ENCODE results near the gene SLC44A2. TPM values are rescaled to one million over a fixed set of nuclear protein-coding genes. Genes with fewer than 3 reads are reported as not detected.

Gene SLC44A2
- total RNA-seq, 6 experiments from 2014 or later: 156 to 190 (median 166) TPM

GRCh38 chr19:10685210-10685609, 59.9 kb downstream of the SLC44A2 start:
- no peak for TF ChIP-seq CTCF (IDR thresholded peaks at IDR 0.05)
- no peaks in the 10 kb centered on the region for H3K4me1 Mint-ChIP-seq (ENCODE audit: low read depth)
- peaks cover 9% of the 10 kb centered on the region for H3K27me3 Mint-ChIP-seq (ENCODE audit: insufficient read depth)
- H3K9me3 Mint-ChIP-seq: no peaks in the 10 kb centered on the region
- no peak overlapping the region for H3K4me3 Mint-ChIP-seq
- H3K36me3 Mint-ChIP-seq (ENCODE audit: low read depth): peaks cover 11% of the 10 kb centered on the region
- no peak for DNase-seq
- no peak overlapping the region for H3K27ac Mint-ChIP-seq

- Mint-ChIP-seq H3K36me3 (ENCODE audit: low read depth) (peaks cover 18% of the 10 kb centered on the region), H3K4me3 (no peak overlapping the region), H3K27ac (no peak overlapping the region), H3K27me3 (ENCODE audit: insufficient read depth) (peaks cover 9% of the 10 kb centered on the region), H3K4me1 (ENCODE audit: low read depth) (no peaks in the 10 kb centered on the region), H3K9me3 (no peaks in the 10 kb centered on the region)
- DNase-seq: no peak
- no peak for TF ChIP-seq CTCF (IDR thresholded peaks at IDR 0.05)
Observed at GRCh38 chr19:10686193-10686592, 60.8 kb downstream of the SLC44A2 start.

- Mint-ChIP-seq H3K27ac (no peak overlapping the region), H3K4me3 (no peak overlapping the region), H3K36me3 (ENCODE audit: low read depth) (peaks cover 22% of the 10 kb centered on the region), H3K27me3 (ENCODE audit: insufficient read depth) (peaks cover 5% of the 10 kb centered on the region; the same call in 1 of the 2 replicates), H3K4me1 (ENCODE audit: low read depth) (no peaks in the 10 kb centered on the region), H3K9me3 (no peaks in the 10 kb centered on the region)
- DNase-seq: no peak
- TF ChIP-seq CTCF (IDR thresholded peaks at IDR 0.05): no peak
Observed at GRCh38 chr19:10686661-10687517, 61.5 kb downstream of the SLC44A2 start.

- Mint-ChIP-seq H3K9me3 (no peaks in the 10 kb centered on the region), H3K27ac (no peak overlapping the region)
- DNase-seq: no peak
Observed at GRCh38 chr19:10687518-10688288, 62.4 kb downstream of the SLC44A2 start.

More at GRCh38 chr19:10687518-10688288, 62.4 kb downstream of the SLC44A2 start:
- no peaks in the 10 kb centered on the region for H3K4me1 Mint-ChIP-seq (ENCODE audit: low read depth)
- peaks cover 30% of the 10 kb centered on the region for H3K36me3 Mint-ChIP-seq (ENCODE audit: low read depth)
- no peak for TF ChIP-seq CTCF (IDR thresholded peaks at IDR 0.05)
- H3K27me3 Mint-ChIP-seq (ENCODE audit: insufficient read depth): peaks cover 6% of the 10 kb centered on the region; the same call in 1 of the 2 replicates
- no peak overlapping the region for H3K4me3 Mint-ChIP-seq
